RCC 7860 (cell line): ENCODE results near the gene NBR1.
"Not testable (repeated sequence)": the region's sequence is repeated elsewhere in the genome, so short reads cannot be mapped to it uniquely, and the experiment has no call there.

Experiments
- DNase-seq: peaks from one replicate; pipeline ENCODE4 v3.0.0-alpha.2; 2015; ENCODE audit warnings: low spot score
- FAIRE-seq: peaks from 2 replicates; lab custom pipeline; 2012; peaks lifted over from hg19 to GRCh38; lab: Jason Lieb, UNC

NBR1 gene, protein sequence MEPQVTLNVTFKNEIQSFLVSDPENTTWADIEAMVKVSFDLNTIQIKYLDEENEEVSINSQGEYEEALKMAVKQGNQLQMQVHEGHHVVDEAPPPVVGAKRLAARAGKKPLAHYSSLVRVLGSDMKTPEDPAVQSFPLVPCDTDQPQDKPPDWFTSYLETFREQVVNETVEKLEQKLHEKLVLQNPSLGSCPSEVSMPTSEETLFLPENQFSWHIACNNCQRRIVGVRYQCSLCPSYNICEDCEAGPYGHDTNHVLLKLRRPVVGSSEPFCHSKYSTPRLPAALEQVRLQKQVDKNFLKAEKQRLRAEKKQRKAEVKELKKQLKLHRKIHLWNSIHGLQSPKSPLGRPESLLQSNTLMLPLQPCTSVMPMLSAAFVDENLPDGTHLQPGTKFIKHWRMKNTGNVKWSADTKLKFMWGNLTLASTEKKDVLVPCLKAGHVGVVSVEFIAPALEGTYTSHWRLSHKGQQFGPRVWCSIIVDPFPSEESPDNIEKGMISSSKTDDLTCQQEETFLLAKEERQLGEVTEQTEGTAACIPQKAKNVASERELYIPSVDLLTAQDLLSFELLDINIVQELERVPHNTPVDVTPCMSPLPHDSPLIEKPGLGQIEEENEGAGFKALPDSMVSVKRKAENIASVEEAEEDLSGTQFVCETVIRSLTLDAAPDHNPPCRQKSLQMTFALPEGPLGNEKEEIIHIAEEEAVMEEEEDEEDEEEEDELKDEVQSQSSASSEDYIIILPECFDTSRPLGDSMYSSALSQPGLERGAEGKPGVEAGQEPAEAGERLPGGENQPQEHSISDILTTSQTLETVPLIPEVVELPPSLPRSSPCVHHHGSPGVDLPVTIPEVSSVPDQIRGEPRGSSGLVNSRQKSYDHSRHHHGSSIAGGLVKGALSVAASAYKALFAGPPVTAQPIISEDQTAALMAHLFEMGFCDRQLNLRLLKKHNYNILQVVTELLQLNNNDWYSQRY

DNA sequence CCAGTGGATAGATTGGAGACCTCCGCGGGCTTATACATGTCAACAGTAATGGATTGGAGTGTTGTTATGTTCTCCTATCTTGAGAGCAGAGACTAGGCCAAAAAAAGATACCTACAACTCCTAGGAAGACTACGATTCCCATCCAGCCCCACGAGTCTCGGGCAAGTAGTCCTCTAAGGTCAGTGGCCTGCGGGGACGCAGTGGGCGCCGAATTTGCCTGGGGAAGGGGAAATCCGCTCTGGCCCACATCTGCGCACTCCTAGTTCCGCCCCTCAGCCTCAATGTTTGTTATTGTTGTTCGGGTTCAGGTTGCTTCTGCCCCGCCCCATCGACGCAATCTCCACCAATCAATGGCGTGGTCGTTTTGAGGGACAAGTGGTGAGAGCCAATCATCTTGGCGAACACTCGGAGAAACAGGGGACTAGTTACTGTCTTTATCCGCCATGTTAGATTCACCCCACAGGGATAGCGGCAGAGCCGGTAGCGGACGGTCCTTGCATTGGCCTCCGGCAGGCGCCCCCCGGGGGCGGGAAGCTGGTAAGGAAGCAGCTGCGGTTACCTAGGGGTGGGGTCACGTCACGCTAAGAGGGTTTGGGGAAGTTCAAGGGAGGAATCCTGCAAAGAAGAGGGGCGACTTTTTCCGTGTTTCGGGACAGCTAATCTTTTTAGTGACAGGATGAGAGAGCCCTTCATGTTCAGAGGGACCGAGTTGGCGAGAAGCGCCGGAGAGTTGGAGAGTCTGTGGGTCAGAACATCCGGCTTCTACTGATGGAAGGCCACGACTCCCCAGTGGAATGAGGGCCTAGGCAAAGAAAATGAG, at the start of gene NBR1:
Gene NBR1 (plus strand): TSS at position 449 of the 820 bp plus-strand sequence. CDS start 4,586 bp downstream, outside the sequence.
- FAIRE-seq, result peak; percentile 80
- peak; percentile 90 for DNase-seq

DNA sequence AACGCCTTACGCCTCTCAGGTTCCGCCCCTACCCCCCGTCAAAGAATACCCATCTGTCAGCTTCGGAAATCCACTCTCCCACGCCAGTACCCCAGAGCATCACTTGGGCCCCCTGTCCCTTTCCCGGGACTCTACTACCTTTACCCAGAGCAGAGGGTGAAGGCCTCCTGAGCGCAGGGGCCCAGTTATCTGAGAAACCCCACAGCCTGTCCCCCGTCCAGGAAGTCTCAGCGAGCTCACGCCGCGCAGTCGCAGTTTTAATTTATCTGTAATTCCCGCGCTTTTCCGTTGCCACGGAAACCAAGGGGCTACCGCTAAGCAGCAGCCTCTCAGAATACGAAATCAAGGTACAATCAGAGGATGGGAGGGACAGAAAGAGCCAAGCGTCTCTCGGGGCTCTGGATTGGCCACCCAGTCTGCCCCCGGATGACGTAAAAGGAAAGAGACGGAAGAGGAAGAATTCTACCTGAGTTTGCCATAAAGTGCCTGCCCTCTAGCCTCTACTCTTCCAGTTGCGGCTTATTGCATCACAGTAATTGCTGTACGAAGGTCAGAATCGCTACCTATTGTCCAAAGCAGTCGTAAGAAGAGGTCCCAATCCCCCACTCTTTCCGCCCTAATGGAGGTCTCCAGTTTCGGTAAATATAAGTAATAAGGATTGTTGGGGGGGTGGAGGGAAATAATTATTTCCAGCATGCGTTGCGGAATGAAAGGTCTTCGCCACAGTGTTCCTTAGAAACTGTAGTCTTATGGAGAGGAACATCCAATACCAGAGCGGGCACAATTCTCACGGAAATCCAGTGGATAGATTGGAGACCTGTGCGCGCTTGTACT, 45.7 kb upstream of the NBR1 start, which contains the start of gene BRCA1:
Gene BRCA1 (minus strand): TSS at position 232 of the 834 bp plus-strand sequence. CDS start 1,268 bp downstream, outside the sequence.
- FAIRE-seq, result peak; percentile 94
- DNase-seq, result peak; percentile 99

DNA sequence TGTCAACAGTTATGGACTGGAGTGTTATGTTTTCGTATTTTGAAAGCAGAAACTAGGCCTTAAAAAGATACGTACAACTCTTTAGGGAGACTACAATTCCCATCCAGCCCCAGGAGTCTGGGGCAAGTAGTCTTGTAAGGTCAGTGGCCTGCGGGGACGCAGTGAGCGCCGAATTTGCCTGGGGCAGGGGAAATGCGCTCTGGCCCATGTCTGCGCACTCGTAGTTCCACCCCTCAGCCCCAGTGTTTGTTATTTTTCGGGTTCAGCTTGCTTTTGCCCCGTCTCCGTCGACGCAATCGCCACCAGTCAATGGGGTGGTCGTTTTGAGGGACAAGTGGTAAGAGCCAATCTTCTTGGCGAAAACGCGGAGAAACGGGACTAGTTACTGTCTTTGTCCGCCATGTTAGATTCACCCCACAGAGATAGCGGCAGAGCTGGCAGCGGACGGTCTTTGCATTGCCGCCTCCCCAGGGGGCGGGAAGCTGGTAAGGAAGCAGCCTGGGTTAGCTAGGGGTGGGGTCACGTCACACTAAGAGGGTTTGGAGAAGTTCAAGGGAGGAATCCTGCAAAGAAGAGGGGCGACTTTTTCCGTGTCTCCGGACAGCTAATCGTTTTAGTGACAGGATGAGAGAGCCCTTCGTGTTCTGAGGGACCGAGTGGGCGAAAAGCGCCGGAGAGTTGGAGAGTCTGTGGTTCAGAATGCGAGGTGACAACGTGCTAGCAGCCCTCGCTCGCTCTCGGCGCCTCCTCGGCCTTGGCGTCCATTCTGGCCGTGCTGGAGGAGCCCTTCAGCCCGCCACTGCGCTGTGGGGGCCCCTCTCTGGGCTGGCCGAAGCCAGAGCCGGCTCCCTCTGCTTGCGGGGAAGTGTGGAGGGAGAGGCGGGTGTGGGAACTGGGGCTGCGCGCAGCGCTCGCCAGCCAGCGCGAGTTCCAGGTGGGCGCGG, 44.8 kb upstream of the NBR1 start:
- FAIRE-seq (no peak), DNase-seq (no peak)

DNA sequence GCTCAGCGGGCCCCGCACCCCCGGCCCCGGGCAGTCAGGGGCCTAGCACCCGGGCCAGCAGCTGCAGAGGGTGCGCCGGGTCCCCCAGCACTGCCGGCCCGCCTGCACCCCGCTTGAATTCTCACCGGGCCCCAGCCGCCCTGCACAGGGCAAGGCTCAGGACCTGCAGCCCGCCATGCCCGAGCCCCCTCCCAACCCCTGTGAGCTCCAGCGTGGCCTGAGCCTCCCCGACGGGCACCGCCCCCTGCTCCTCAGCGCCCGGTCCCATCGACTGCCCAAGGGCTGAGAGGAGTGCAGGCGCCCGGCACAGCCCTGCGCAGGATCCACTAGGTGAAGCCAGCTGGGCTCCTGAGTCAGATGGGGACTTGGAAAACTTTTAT, 44.1 kb upstream of the NBR1 start:
- FAIRE-seq (no peak), DNase-seq (no peak)

DNA sequence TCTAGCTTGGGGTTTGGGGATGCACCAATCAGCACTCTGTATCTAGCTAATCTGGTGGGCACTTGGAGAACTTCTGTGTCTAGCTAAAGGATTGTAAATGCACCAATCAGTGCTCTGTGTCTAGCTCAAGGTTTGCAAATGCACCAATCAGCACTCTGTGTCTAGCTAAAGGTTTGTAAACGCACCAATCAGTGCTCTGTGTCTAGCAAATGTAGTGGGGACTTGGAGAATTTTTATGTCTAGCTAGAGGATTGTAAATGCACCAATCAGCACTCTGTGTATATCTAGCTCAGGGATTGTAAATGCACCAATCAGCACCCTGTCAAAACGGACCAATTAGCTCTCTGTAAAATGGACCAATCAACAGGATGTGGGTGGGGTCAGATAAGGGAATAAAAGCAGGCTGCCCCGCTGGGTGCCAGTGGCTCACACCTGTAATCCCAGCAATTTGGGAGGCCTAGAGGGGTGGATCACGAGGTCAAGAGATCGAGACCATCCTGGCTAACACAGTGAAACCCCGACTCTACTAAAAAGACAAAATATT, 43.6 kb upstream of the NBR1 start:
- not testable (repeated sequence) for FAIRE-seq, DNase-seq

DNA sequence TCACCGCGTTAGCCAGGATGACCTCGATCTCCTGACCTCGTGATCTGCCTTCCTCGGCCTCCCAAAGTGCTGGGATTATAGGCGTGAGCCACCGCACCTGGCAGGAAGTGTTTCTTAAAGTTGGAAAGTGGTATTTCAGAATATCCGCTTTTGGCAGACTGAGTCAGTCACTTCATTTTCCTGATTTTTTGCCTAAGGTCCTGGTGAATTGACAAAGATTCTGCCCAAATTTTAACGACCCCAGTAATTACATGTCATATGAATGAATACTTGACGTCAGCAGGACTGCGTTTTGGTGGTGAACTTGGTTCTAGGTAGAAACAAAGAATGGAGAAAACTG, 41.4 kb upstream of the NBR1 start:
- DNase-seq (no peak), FAIRE-seq (no peak)

DNA sequence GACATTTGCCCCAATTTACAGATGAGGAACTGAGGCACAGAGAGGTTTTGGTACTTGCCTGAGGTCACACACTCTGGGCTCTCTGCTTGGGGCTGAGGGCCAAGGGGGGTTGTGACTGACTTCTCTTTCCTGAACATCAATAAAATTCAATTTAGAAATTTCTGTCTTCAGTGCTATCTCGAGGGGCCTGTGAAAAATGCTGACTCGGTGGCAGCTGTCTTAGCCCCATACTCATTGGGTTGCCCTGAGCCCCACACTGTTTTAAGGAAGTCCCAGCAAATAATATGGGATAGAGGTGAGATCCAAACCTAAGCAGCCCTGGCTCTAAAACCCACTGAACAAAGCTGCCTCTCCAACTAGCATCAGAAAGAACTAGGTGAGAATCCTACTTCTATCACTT, 38.9 kb upstream of the NBR1 start:
- FAIRE-seq, result no peak

DNA sequence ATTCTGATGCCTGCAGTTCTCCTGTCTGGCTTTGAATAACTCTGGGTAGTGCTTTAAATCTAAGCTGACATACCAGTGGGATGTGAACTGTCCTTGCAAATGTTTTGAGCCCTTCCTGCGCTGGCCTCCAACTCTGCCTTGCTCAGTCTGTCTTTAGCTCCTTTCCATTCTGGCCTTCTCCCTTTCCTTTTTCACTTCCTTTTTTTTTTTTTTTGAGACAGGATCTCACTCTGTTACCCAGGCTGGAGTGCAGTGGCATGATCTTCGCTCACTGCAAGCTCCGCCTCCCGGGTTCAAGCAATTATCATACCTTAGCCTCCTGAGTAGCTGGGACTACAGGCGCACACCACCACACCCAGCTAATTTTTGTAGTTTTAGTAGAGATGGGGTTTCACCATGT, 37.6 kb upstream of the NBR1 start:
- not testable (repeated sequence) for DNase-seq, FAIRE-seq

More for the DNA sequence above, 38.9 kb upstream of the NBR1 start:
- no peak for DNase-seq

DNA sequence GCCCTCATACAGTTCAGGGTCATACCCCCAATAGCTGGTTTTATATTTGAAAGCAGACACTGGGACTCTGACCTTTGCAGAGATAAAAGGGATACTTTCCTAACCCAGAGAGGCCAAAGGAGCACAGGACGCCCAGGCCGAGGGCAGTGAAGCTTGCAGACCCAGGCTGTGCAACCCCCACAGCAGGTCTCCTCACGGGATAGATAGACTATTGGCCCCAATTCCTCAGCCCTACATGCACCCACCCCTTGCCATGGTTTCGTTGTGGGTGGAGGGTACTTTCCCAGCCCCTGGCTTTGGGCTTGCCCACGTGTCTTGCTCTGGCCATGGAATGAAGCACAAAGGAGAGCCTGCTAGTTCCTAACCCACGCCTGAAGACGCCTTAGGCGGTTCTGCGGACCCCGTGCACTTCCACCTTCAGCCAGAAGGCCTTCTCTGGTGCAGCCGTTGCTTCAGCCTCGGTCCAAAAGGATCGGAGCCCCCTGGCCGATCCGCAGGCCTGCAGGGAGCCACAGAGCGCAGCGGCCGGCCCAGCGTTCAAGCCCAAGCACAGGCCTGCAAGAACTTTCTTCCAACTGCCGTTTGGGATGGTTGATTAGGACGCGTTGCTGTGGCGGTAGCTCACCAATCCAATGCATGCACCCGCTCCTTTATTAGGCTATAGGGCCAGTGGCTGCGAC, 36.1 kb upstream of the NBR1 start:
- no peak for DNase-seq
- no peak for FAIRE-seq

DNA sequence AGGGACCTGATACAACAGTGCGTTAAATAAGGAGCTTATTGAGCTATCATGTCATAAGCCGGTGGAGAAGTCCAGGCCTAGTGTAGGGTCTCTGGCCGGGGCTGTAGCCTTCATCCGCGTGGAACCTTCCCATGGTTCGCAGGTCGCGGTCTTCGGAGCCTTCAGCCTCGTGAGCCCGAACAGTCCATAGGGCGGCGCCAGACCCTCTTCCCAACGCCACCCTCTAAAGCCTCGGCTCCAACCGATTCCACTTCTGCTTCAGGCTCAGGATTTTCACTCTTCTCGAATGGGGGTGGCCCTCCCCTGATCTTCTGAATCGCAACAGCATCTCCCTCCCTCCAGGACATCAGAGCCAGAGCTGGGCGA, 35.6 kb upstream of the NBR1 start:
- FAIRE-seq (no peak), DNase-seq (no peak)

DNA sequence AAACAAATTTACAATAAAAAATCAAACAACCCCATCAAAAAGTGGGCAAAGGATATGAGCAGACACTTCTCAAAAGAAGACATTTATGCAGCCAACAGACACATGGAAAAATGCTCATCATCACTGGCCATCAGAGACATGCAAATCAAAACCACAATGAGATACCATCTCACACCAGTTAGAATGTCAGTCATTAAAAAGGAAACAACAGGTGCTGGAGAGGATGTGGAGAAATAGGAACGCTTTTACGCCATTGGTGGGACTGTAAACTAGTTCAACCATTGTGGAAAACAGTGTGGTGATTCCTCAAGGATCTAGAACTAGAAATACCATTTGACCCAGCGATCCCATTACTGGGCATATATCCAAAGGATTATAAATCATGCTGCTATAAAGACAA, 34.4 kb upstream of the NBR1 start:
- not testable (repeated sequence) for FAIRE-seq

DNA sequence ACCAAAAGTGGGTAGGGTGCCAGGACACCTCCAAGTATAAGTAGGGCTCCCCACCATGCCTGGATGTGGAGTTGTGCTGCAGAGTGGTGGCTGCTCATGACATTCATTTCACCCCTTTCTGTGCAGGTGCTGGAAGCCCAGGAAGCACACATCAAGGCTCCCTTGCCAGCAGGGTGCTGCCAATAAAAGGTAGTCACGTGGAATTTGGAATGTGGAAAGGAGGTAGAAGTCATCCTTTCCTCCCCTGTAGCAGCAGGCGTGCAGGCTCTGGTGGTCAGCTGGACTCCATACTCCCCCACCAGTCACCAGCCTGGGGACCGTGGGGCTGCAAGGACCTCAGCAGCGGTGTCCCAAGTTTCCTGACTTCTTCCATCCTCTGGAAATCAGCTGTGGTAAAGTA, 32.5 kb upstream of the NBR1 start:
- not testable (repeated sequence) for DNase-seq, FAIRE-seq

More for the DNA sequence above, 34.4 kb upstream of the NBR1 start:
- DNase-seq, result not testable (repeated sequence)

DNA sequence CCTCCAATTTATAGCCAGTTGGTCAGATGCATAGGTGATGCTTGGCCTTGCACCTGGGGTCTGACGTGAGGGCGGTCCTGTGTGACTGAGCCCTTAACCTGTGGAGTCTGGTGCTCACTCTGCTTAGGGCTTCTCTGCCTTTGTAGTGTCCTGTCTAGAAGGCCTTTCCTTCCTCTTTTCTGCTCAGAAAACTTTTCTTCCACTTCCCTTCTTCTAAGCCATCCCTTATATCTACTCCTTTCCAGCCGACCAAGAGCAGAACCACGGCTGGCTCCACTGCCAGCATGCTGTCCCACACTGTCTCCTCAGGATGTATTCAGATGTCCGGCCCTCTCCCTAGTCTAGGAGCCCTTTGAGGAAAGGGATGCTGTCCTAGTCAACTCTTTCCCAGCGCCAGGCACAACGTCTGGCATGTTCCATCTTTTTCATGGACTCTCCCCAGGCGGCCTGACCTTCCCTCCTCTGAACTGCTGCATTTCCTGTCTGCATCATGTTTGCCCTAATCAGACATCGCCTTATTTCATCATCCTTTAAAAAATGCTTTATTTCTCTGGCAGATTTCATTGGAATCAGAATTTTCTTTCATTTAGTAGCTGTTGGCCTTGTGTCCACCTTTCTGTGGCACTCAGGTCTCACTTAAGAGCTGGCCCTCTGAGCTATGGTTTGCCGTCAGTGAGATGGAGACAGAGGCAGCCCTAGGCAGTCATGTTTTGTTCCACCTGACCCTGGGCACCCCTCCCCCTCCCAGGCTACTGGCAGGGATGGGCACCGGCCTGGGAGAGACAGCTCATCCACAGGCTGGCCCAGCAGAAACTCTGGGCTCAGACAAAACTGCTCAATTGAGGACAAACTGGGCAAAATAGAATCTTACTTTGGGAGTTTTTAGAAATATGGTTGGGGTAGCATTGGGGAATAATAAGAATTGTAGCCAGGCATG, 30.4 kb upstream of the NBR1 start:
- FAIRE-seq (no peak), DNase-seq (no peak)

DNA sequence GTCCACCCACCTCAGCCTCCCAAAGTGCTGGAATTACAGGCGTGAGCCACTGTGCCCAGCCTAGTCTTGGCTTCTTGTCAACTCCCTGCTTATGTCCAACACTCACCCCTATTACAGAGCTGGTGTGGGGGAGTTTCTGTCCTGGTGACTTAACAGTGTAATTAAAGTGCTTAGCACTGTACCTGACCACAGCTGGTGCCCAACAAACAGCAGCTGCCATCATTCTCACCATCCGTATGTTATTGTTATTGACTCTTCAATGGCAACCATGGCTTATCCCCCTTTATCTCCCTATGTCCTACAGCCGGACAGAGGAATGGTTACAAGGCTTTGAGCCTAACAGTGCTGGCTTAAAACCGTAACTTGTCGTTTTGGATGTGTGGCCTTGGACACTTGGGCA, 28.9 kb upstream of the NBR1 start:
- DNase-seq, result no peak
- FAIRE-seq, result no peak

DNA sequence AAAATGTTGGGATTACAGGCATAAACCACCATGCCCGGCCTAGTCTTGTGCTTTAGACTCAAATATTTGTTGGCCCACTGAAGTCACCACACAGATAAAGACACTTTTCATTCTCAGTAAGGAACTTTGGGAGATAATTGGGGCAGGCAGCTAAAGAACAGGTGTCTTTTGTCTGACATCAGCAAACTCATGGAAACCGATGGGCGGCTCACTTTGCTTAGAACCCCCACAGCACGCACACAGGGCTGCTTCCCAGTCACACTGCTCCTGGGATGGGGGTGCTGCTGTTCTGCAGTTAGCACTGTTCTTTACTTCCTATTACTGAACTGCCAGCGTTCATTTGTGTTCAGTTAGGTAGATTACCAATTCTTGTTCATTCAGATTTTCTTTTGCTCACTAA, 27.8 kb upstream of the NBR1 start:
- FAIRE-seq, result no peak
- no peak for DNase-seq

DNA sequence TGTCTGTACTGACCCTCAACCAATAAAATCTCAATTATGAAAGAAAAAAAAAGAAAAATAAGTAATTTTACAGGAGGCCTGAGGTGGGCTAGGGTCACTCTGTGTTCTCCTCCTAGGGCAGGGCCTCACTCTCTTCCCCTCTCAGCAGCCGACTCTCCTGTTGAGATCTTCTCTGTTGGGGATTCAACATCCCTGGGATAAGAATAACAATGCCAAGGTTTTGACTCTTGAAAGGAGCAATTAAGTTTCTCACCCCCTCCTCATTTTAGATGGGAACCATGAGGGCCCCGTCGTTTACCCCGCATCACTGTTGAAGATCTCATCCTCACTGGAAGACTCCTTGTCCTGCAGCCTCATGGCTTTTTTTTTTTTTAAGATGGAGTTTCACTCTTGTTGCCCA, 24.4 kb upstream of the NBR1 start:
- DNase-seq (no peak), FAIRE-seq (no peak)
